ENCODE data around the gene IL11RA. TPM values are rescaled to one million over a fixed set of nuclear protein-coding genes. Genes with fewer than 3 reads are reported as not detected.

The IL11RA gene
- total and polyA plus RNA-seq, 9 of the 15 experiments (the other 6 are each of a cell fraction or from before 2014, with no cell fraction given) = 0.11 to 5.8 (median 2.8) TPM

DNA sequence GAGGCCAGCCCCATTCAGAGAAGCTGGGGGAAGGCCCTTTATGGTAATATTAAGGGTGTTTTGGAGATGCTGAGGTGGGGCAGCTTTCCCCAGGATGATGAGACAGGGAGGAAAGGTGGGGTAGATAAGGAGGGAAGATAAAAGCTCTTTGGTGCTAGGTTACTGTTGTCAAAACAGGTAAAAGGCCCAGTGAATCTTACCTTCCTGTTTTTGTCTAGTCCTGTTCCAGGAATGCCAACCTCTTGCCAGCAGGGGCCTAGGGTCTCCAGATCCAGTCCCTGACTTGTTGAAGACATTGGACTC is 11.3 kb downstream of the IL11RA start:
- TF ChIP-seq FOXJ2 (tag; IDR thresholded peaks at IDR 0.05) = peak; percentile 59; the same call in 1 of the 2 replicates
- TF ChIP-seq ZNF511 (CRISPR knock-in tag; IDR thresholded peaks at IDR 0.05) = no peak
- no peak for ATAC-seq
- no TSS peak for BruUV-seq (replicated peaks)
- FAIRE-seq = no peak
- peaks cover 8% of the 10 kb centered on the region; the same call in 2 of the 3 replicates for H3K36me3 ChIP-seq (ENCODE audit: control insufficient read depth, insufficient read depth, low read length)
- no peak overlapping the region for H3K4me3 ChIP-seq
- CTCF ChIA-PET (ENCODE audit: low intra/inter-chr PET ratio) = no interaction called here
- POLR2A ChIA-PET = interaction anchor here (0.7 to 1.1 kb wide), 2 partner anchors 11 to 12 kb away, joined by 3 to 5 read pairs; partner anchors contain the start of gene IL11RA
- no peak overlapping the region for H3K4me2 ChIP-seq (ENCODE audit: insufficient read depth, low read length)
- no peak for DNase-seq (ENCODE audit: extremely low read depth in 1 of 4, low spot score in 3 of 4)
- intact Hi-C loops (cut with micrococcal nuclease) (no loop called here), in situ Hi-C loops (cut with MboI) (no loop called here)
- peaks cover 2% of the 10 kb centered on the region for H3K9me1 ChIP-seq (ENCODE audit: control insufficient read depth, insufficient read depth, low read length)
- no peaks in the 10 kb centered on the region for H3K27me3 ChIP-seq (ENCODE audit: control insufficient read depth in 2 of 2, insufficient read depth in 2 of 2, low read length in 2 of 2)
- H3K9me3 ChIP-seq (replicated peaks; ENCODE audit: control insufficient read depth, insufficient read depth, low read depth, low read length) = no peaks in the 10 kb centered on the region
- peaks cover 26% of the 10 kb centered on the region for H3K79me2 ChIP-seq (ENCODE audit: control insufficient read depth, insufficient read depth, low read length)
- no peak overlapping the region for H2AFZ ChIP-seq (ENCODE audit: low read depth, low read length)
- H3K4me1 ChIP-seq (replicated peaks in 1 of 2; ENCODE audit: control insufficient read depth in 2 of 2, insufficient read depth in 2 of 2, low read length in 2 of 2) = peaks cover 18 to 20% of the 10 kb centered on the region in 2 experiments
- H4K20me1 ChIP-seq (replicated peaks; ENCODE audit: control insufficient read depth, insufficient read depth, low read length) = 0 out of 2 replicates have a peak, but pooled peaks cover 4% of the 10 kb centered on the region
- no peak overlapping the region for H3K27ac ChIP-seq (ENCODE audit: extremely low read depth, low read depth, low read length)
- H3K9ac ChIP-seq (ENCODE audit: insufficient read depth in 1 of 2, low read depth in 2 of 2, low read length in 2 of 2) = no peak overlapping the region

DNA sequence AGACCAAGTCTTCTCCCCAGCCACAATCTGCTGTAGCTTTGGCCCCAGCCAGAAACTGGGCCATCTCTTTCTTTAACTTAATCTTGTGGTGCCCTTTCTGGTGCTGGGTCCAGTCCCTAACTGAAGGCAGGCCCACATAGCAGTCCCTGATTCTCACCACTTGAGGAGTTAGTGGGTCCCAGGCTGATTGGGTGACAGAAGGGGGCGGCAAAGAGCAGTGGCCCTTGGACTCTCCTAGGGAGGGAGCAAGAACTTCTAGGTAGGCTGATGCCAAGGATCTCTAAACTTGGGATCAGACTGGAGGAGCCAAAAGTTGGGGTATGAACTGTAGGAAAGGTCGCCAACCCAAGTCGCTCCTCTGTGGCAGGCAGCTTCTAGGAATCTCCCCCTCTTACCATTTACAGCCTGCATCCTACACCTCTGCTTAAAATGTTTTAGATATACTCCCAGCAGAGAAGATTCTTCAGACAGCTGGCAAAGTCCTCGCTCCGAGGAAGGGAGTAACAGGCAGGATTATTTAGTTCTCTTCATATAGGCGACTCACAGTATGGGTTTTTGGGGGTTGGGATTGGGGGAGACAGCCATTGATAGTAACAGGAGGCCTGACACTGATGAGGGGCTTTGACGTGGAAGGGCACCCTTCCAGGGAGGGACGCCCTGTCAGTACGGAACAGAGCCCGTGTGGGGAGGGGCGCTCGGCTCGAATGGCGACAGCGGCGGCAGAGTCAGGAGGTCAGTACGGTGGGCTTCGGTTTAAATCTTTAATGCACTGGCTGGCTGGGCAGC is 12.5 kb downstream of the IL11RA start:
- peaks cover 17 to 18% of the 10 kb centered on the region in 2 experiments for H3K4me1 ChIP-seq (replicated peaks in 1 of 2; ENCODE audit: control insufficient read depth in 2 of 2, insufficient read depth in 2 of 2, low read length in 2 of 2)
- TSS peak; percentile 85 for BruUV-seq (replicated peaks)
- no peak for TF ChIP-seq SIN3B (IDR thresholded peaks at IDR 0.05; ENCODE audit: low read depth)
- TF ChIP-seq CHD1 (IDR thresholded peaks at IDR 0.05; ENCODE audit: low read length) = no peak
- TF ChIP-seq, protein P1, sequence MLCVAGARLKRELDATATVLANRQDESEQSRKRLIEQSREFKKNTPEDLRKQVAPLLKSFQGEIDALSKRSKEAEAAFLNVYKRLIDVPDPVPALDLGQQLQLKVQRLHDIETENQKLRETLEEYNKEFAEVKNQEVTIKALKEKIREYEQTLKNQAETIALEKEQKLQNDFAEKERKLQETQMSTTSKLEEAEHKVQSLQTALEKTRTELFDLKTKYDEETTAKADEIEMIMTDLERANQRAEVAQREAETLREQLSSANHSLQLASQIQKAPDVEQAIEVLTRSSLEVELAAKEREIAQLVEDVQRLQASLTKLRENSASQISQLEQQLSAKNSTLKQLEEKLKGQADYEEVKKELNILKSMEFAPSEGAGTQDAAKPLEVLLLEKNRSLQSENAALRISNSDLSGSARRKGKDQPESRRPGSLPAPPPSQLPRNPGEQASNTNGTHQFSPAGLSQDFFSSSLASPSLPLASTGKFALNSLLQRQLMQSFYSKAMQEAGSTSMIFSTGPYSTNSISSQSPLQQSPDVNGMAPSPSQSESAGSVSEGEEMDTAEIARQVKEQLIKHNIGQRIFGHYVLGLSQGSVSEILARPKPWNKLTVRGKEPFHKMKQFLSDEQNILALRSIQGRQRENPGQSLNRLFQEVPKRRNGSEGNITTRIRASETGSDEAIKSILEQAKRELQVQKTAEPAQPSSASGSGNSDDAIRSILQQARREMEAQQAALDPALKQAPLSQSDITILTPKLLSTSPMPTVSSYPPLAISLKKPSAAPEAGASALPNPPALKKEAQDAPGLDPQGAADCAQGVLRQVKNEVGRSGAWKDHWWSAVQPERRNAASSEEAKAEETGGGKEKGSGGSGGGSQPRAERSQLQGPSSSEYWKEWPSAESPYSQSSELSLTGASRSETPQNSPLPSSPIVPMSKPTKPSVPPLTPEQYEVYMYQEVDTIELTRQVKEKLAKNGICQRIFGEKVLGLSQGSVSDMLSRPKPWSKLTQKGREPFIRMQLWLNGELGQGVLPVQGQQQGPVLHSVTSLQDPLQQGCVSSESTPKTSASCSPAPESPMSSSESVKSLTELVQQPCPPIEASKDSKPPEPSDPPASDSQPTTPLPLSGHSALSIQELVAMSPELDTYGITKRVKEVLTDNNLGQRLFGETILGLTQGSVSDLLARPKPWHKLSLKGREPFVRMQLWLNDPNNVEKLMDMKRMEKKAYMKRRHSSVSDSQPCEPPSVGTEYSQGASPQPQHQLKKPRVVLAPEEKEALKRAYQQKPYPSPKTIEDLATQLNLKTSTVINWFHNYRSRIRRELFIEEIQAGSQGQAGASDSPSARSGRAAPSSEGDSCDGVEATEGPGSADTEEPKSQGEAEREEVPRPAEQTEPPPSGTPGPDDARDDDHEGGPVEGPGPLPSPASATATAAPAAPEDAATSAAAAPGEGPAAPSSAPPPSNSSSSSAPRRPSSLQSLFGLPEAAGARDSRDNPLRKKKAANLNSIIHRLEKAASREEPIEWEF (CRISPR knock-in tag; IDR thresholded peaks at IDR 0.05) = no peak
- TF ChIP-seq SRSF7 (optimal IDR thresholded peaks at IDR 0.05; ENCODE audit: low read depth, low read length) = no peak
- TF ChIP-seq KLF10 (CRISPR knock-in tag; IDR thresholded peaks at IDR 0.05) = no peak

More for the DNA sequence above, 12.5 kb downstream of the IL11RA start:
- Histone ChIP-seq H3K27me3 (ENCODE audit: control insufficient read depth in 2 of 2, insufficient read depth in 2 of 2, low read length in 2 of 2) (no peaks in the 10 kb centered on the region), H3K9ac (ENCODE audit: insufficient read depth in 1 of 2, low read depth in 2 of 2, low read length in 2 of 2) (peak overlapping the region; percentile 43 to 92), H3K4me2 (ENCODE audit: insufficient read depth, low read length) (peak overlapping the region; percentile 83), H3K9me1 (ENCODE audit: control insufficient read depth, insufficient read depth, low read length) (peaks cover 2% of the 10 kb centered on the region), H2AFZ (ENCODE audit: low read depth, low read length) (peak overlapping the region; percentile 82; the same call in 1 of the 2 replicates), H3K9me3 (replicated peaks; ENCODE audit: control insufficient read depth, insufficient read depth, low read depth, low read length) (no peaks in the 10 kb centered on the region), H4K20me1 (replicated peaks; ENCODE audit: control insufficient read depth, insufficient read depth, low read length) (0 out of 2 replicates have a peak, but pooled peaks cover 4% of the 10 kb centered on the region), H3K4me3 (peak overlapping the region; percentile 48), H3K27ac (ENCODE audit: extremely low read depth, low read depth, low read length) (peak overlapping the region; percentile 60; the same call in 2 of the 3 replicates), H3K79me2 (ENCODE audit: control insufficient read depth, insufficient read depth, low read length) (peaks cover 28% of the 10 kb centered on the region), H3K36me3 (ENCODE audit: control insufficient read depth, insufficient read depth, low read length) (peaks cover 14% of the 10 kb centered on the region; the same call in 2 of the 3 replicates)
- DNase-seq (ENCODE audit: extremely low read depth in 1 of 4, low spot score in 3 of 4) (peak; percentile 57 to 88 (median 64)), FAIRE-seq (peak; percentile 91), ATAC-seq (peak; percentile 87)
- WGBS (ENCODE audit: insufficient coverage, low coverage, missing lambda C conversion rate) = 5% methylated on average over 17 of the region's 18 CpGs
- CTCF ChIA-PET (ENCODE audit: low intra/inter-chr PET ratio) = interaction anchor here (1.0 to 1.2 kb wide), 3 partner anchors 17 to 37 kb away, joined by 3 to 4 read pairs (median 3); partner anchors contain the start of gene GALT
- intact Hi-C loops (cut with micrococcal nuclease) (no loop called here), in situ Hi-C loops (cut with MboI) (no loop called here)
- POLR2A ChIA-PET = interaction anchor here (0.6 to 1.3 kb wide), 4 partner anchors 18 to 832 kb away, joined by 3 read pairs; partner anchors contain the start of gene GALT
